T-cell (primary cell): ENCODE results near the gene RINL. TPM values are rescaled to one million over a fixed set of nuclear protein-coding genes. Genes with fewer than 3 reads are reported as not detected.
"Not testable (repeated sequence)": the region's sequence is repeated elsewhere in the genome, so short reads cannot be mapped to it uniquely, and the experiment has no call there.

Source experiments
- ATAC-seq, 4 experiments: fragments of 200-7000 bp in 3 of 4; fragments of 150-1000 bp in 1 of 4; cut with Tn5 transposase; replicated peaks in 1 of 4; 1 replicate in 3 of 4; 2 replicates in 1 of 4; pipeline ENCODE4 v1.10.0; 2021; ENCODE audit warnings: moderate library complexity in 3 of 4, mild to moderate bottlenecking in 2 of 4, moderate number of reproducible peaks in 1 of 4
- CTCF ChIA-PET, 2 donors: fragments of 300-600 bp; sonication (Branson Sonifier 250); formaldehyde crosslinking; loops; one replicate each; lab custom pipeline; 2022; ENCODE audit warnings: antibody characterized with exemption in 2 of 2; lab: Charles Lee
- POLR2A ChIA-PET, 2 donors: fragments of 300-600 bp; sonication (Branson Sonifier 250); formaldehyde crosslinking; loops; one replicate each; lab custom pipeline; 2022; ENCODE audit warnings: antibody characterized with exemption in 2 of 2; lab: Charles Lee
- DNase-seq, 35 experiments: peaks; one replicate each; pipeline versions ENCODE4 v3.0.0 to v3.0.0-alpha.2; 2013 to 2023
- H3K27ac ChIP-seq: one replicate; pipeline ENCODE4 v1.5.1; 2013; ENCODE audit warnings: low read length
- H3K27me3 ChIP-seq, 2 experiments: replicated peaks in 1 of 2; 1 replicate in 1 of 2; 2 replicates in 1 of 2; pipeline versions ENCODE4 v1.6.1 to v1.7.0; 2013; ENCODE audit warnings: low read length in 1 of 2, mixed read lengths in 1 of 2; ENCODE audit not compliant: control insufficient read depth in 2 of 2, insufficient read depth in 2 of 2; ENCODE audit errors: extremely low read depth in 1 of 2
- H3K36me3 ChIP-seq, 2 donors: 1 replicate in 1 of 2; 2 replicates in 1 of 2; pipeline versions ENCODE4 v1.6.1 to v1.7.0; 2013; ENCODE audit warnings: low read length in 1 of 2; ENCODE audit not compliant: control insufficient read depth in 2 of 2, insufficient read depth in 1 of 2; ENCODE audit errors: extremely low read depth in 1 of 2
- H3K4me1 ChIP-seq, 2 experiments: 1 replicate in 1 of 2; 2 replicates in 1 of 2; pipeline versions ENCODE4 v1.6.1 to v1.7.0; 2013; ENCODE audit warnings: low read length in 2 of 2, mixed read lengths in 1 of 2; ENCODE audit not compliant: insufficient read depth in 2 of 2, control insufficient read depth in 1 of 2; ENCODE audit errors: extremely low read depth in 1 of 2
- H3K4me3 ChIP-seq, 2 donors: 1 replicate in 1 of 2; 2 replicates in 1 of 2; pipeline versions ENCODE4 v1.5.1 to v1.7.0; 2013; ENCODE audit warnings: mild to moderate bottlenecking in 2 of 2, low read length in 1 of 2, moderate library complexity in 1 of 2; ENCODE audit not compliant: control insufficient read depth in 1 of 2; ENCODE audit errors: extremely low read depth in 1 of 2
- H3K9me3 ChIP-seq: 2 replicates; pipeline ENCODE4 v1.7.0; 2013
- H3K27ac Mint-ChIP-seq, 2 donors: one replicate each; pipeline ENCODE4 v1.8.0; 2020 to 2021; ENCODE audit warnings: mild to moderate bottlenecking in 2 of 2, mixed read lengths in 2 of 2
- H3K27me3 Mint-ChIP-seq, 2 donors: one replicate each; pipeline ENCODE4 v1.8.0; 2021 to 2022; ENCODE audit warnings: mixed read lengths in 2 of 2
- H3K36me3 Mint-ChIP-seq: one replicate; pipeline ENCODE4 v1.8.0; 2021; ENCODE audit warnings: mixed read lengths
- H3K4me1 Mint-ChIP-seq, 3 donors: one replicate each; pipeline ENCODE4 v1.8.0; 2020 to 2022; ENCODE audit warnings: mixed read lengths in 3 of 3, mild to moderate bottlenecking in 1 of 3
- H3K4me3 Mint-ChIP-seq, 3 donors: one replicate each; pipeline ENCODE4 v1.8.0; 2020 to 2022; ENCODE audit warnings: mild to moderate bottlenecking in 3 of 3, mixed read lengths in 3 of 3, moderate library complexity in 3 of 3
- H3K9me3 Mint-ChIP-seq, 3 donors: one replicate each; pipeline ENCODE4 v1.8.0; 2020 to 2022; ENCODE audit warnings: mixed read lengths in 3 of 3
- WGBS: methylation state at CpG from one replicate; pipeline ENCODE4 v1.1.5; 2013; ENCODE audit warnings: missing lambda C conversion rate; ENCODE audit not compliant: insufficient coverage; 5-methylcytosine and 5-hydroxymethylcytosine counted together
- total RNA-seq, 35 experiments: library from RNA in 6 of 35; stranded (reverse) in 6 of 35; fragments of 120-200 nt in 1 of 35; gene quantifications; one replicate each; pipeline versions ENCODE4 v1.2.1 to v1.2.4 and lab custom pipeline; 2013 to 2026

The RINL gene
- total RNA-seq, 5 donors from 2014 or later (not counting 1 experiment from before 2014, with no cell fraction given) = 44.2 to 81.3 (median 71.0) TPM

GRCh38 chr19:38831142-38831605, 46.9 kb downstream of the RINL start:
- Histone ChIP-seq H3K4me3 (peak overlapping the region; percentile 62 to 97), H3K27me3 (no peaks in the 10 kb centered on the region), H3K36me3 (peaks cover 13 to 27% of the 10 kb centered on the region in 2 donors), H3K27ac (peak overlapping the region; percentile 57), H3K4me1 (peaks cover 5 to 29% of the 10 kb centered on the region in 2 experiments), H3K9me3 (no peaks in the 10 kb centered on the region)
- POLR2A ChIA-PET = interaction anchor here (0.6 to 1.1 kb wide), 5 partner anchors 11 to 43 kb away, joined by 3 to 13 read pairs (median 10); no protein-coding TSS in a partner anchor
- H3K27me3 Mint-ChIP-seq = no peaks in the 10 kb centered on the region
- H3K9me3 Mint-ChIP-seq = no peaks in the 10 kb centered on the region
- CTCF ChIA-PET = interaction anchor here in 1 of 2 donors (1.0 to 2.1 kb wide), 7 partner anchors 11 to 428 kb away, joined by 4 to 15 read pairs (median 8); partner anchors contain the start of genes ACTN4, FAM98C, MRPS12 and SARS2
- H3K36me3 Mint-ChIP-seq = peaks cover 29% of the 10 kb centered on the region
- H3K4me1 Mint-ChIP-seq = peaks cover 42 to 45% (median 43%) of the 10 kb centered on the region in 3 donors
- peak overlapping the region; percentile 85 to 91 (median 87) for H3K4me3 Mint-ChIP-seq
- H3K27ac Mint-ChIP-seq = peak overlapping the region; percentile 91 to 95
- ATAC-seq (peak in 3 of 4 experiments; percentile 10 to 18 (median 13)), DNase-seq (no peak)
- WGBS = 1% methylated on average over 14 of the region's 16 CpGs

- POLR2A ChIA-PET = interaction anchor here (0.5 to 0.7 kb wide), 4 partner anchors 11 to 84 kb away, joined by 3 to 6 read pairs (median 3); no protein-coding TSS in a partner anchor
- WGBS = no CpG with 5 or more reads among the region's 4 CpGs
- H3K9me3 ChIP-seq = no peaks in the 10 kb centered on the region
- peaks cover 9 to 28% of the 10 kb centered on the region in 2 donors for H3K36me3 ChIP-seq
- H3K4me3 ChIP-seq = no peak overlapping the region
- H3K9me3 Mint-ChIP-seq = no peaks in the 10 kb centered on the region
- no peaks in the 10 kb centered on the region for H3K27me3 ChIP-seq
- peaks cover 26% of the 10 kb centered on the region for H3K36me3 Mint-ChIP-seq
- H3K4me1 Mint-ChIP-seq = peaks cover 44 to 50% (median 48%) of the 10 kb centered on the region in 3 donors
- CTCF ChIA-PET = no interaction called here
- peak overlapping the region; percentile 91 to 95 for H3K27ac Mint-ChIP-seq
- H3K4me3 Mint-ChIP-seq = peak overlapping the region; percentile 85 to 91 (median 87)
- H3K4me1 ChIP-seq = peaks cover 5 to 29% of the 10 kb centered on the region in 2 experiments
- no peak for DNase-seq
- no peaks in the 10 kb centered on the region for H3K27me3 Mint-ChIP-seq
- no peak for ATAC-seq
- no peak overlapping the region for H3K27ac ChIP-seq
These were observed 47.9 kb downstream of the RINL start for GRCh38 chr19:38830039-38830733.

GRCh38 chr19:38829203-38829602, 48.9 kb downstream of the RINL start:
- H3K9me3 ChIP-seq, H3K27me3 ChIP-seq, DNase-seq, H3K4me3 ChIP-seq, H3K27ac Mint-ChIP-seq, H3K4me3 Mint-ChIP-seq, H3K9me3 Mint-ChIP-seq, H3K27me3 Mint-ChIP-seq, H3K27ac ChIP-seq, ATAC-seq: not testable (repeated sequence)
- H3K36me3 ChIP-seq = peaks cover 6 to 28% of the 10 kb centered on the region in 2 donors
- 100% methylated on average over 1 of the region's 7 CpGs for WGBS
- Mint-ChIP-seq H3K36me3 (peaks cover 26% of the 10 kb centered on the region), H3K4me1 (peaks cover 53 to 59% (median 58%) of the 10 kb centered on the region in 3 donors)
- POLR2A ChIA-PET = interaction anchor here (0.5 to 0.7 kb wide), 5 partner anchors 12 to 51 kb away, joined by 3 to 5 read pairs (median 3); no protein-coding TSS in a partner anchor
- CTCF ChIA-PET = interaction anchor here in 1 of 2 donors (0.6 kb wide), 1 partner anchor 945 kb away, joined by 5 read pairs; no protein-coding TSS in a partner anchor
- peaks cover 5 to 29% of the 10 kb centered on the region in 2 experiments for H3K4me1 ChIP-seq

- H3K27ac Mint-ChIP-seq = peak overlapping the region in 1 of 2 donors; percentile 22
These were observed 51.1 kb downstream of the RINL start for GRCh38 chr19:38826856-38827551.

GRCh38 chr19:38825936-38826335, 52.1 kb downstream of the RINL start:
- POLR2A ChIA-PET, ATAC-seq, H3K4me3 ChIP-seq, DNase-seq, H3K27me3 ChIP-seq, H3K27ac ChIP-seq, H3K4me3 Mint-ChIP-seq, CTCF ChIA-PET, H3K9me3 Mint-ChIP-seq, H3K27ac Mint-ChIP-seq, H3K9me3 ChIP-seq, H3K27me3 Mint-ChIP-seq: not testable (repeated sequence)
- H3K36me3 Mint-ChIP-seq = peaks cover 40% of the 10 kb centered on the region
- 85% methylated on average over 2 of the region's 7 CpGs for WGBS
- peaks cover under 1 to 18% of the 10 kb centered on the region in 2 experiments for H3K4me1 ChIP-seq
- H3K4me1 Mint-ChIP-seq = peaks cover 53 to 64% (median 58%) of the 10 kb centered on the region in 3 donors
- H3K36me3 ChIP-seq = peaks cover 13 to 30% of the 10 kb centered on the region in 2 donors

More at GRCh38 chr19:38826856-38827551, 51.1 kb downstream of the RINL start:
- WGBS = 92% methylated on average over 6 of the region's 6 CpGs
- ChIA-PET POLR2A (no interaction called here), CTCF (interaction anchor here in 1 of 2 donors (0.5 kb wide), 1 partner anchor 40 kb away, joined by 3 read pairs; no protein-coding TSS in a partner anchor)
- no peak overlapping the region for H3K4me3 ChIP-seq
- H3K4me1 Mint-ChIP-seq = peaks cover 62 to 68% (median 68%) of the 10 kb centered on the region in 3 donors
- H3K4me3 Mint-ChIP-seq = peak overlapping the region in 1 of 3 donors; percentile 20
- H3K27me3 Mint-ChIP-seq = no peaks in the 10 kb centered on the region
- peaks cover 13 to 30% of the 10 kb centered on the region in 2 donors for H3K36me3 ChIP-seq
- no peak overlapping the region for H3K27ac ChIP-seq
- ATAC-seq (no peak), DNase-seq (no peak)
- H3K27me3 ChIP-seq = no peaks in the 10 kb centered on the region
- H3K9me3 Mint-ChIP-seq = no peaks in the 10 kb centered on the region
- H3K36me3 Mint-ChIP-seq = peaks cover 44% of the 10 kb centered on the region
- H3K9me3 ChIP-seq = no peaks in the 10 kb centered on the region
- H3K4me1 ChIP-seq = peaks cover 5 to 23% of the 10 kb centered on the region in 2 experiments
